KMS-11 (cell line): Measurements from ENCODE around the gene BMAL1.

Experiments
- H2AFZ ChIP-seq: fragments of 200-600 bp; sonication (generic); 2 replicates; pipeline ENCODE4 v1.6.1; 2016; ENCODE audit warnings: antibody characterized with exemption, mixed run types, low read depth
- H3K27ac ChIP-seq: fragments of 200-600 bp; sonication (generic); 2 replicates; pipeline ENCODE4 v1.6.1; 2016; ENCODE audit warnings: mild to moderate bottlenecking, mixed run types
- H3K27me3 ChIP-seq: fragments of 200-600 bp; sonication (generic); 2 replicates; pipeline ENCODE4 v1.6.1; 2017; ENCODE audit warnings: mild to moderate bottlenecking, low read depth, mixed run types, moderate library complexity; ENCODE audit not compliant: insufficient read depth
- H3K36me3 ChIP-seq: fragments of 200-600 bp; sonication (generic); 2 replicates; pipeline ENCODE4 v1.6.1; 2017; ENCODE audit warnings: mild to moderate bottlenecking, mixed run types; ENCODE audit not compliant: insufficient read depth
- H3K4me1 ChIP-seq: fragments of 200-600 bp; sonication (generic); 2 replicates; pipeline ENCODE4 v1.6.1; 2016; ENCODE audit warnings: mild to moderate bottlenecking, low read depth, mixed run types; ENCODE audit not compliant: poor library complexity, severe bottlenecking
- H3K4me2 ChIP-seq: fragments of 200-600 bp; sonication (generic); 2 replicates; pipeline ENCODE4 v1.7.0; 2016; ENCODE audit warnings: mild to moderate bottlenecking, mixed run types
- H3K4me3 ChIP-seq: fragments of 200-600 bp; sonication (generic); IDR thresholded peaks from 2 replicates; pipeline ENCODE4 v1.6.1; 2017; ENCODE audit warnings: low read depth, low read length, mixed read lengths; ENCODE audit not compliant: insufficient read depth
- H3K79me2 ChIP-seq: fragments of 200-600 bp; sonication (generic); 2 replicates; pipeline ENCODE4 v1.6.1; 2016; ENCODE audit warnings: low read depth, mixed run types; ENCODE audit not compliant: insufficient read depth
- H3K9ac ChIP-seq: fragments of 200-600 bp; sonication (generic); 2 replicates; pipeline ENCODE4 v1.6.1; 2016; ENCODE audit warnings: mild to moderate bottlenecking, mixed run types
- H4K20me1 ChIP-seq: fragments of 200-600 bp; sonication (generic); 2 replicates; pipeline ENCODE4 v1.6.1; 2016; ENCODE audit warnings: mild to moderate bottlenecking, mixed run types; ENCODE audit not compliant: insufficient read depth
- TF ChIP-seq, protein P1 (sequence below): fragments of 200-600 bp; sonication (generic); conservative IDR thresholded peaks from 2 replicates; pipeline ENCODE4 v1.6.1; 2017; ENCODE audit warnings: low read depth, mild to moderate bottlenecking, antibody characterized with exemption, low read length, moderate library complexity, mixed read lengths

BMAL1 gene

DNA sequence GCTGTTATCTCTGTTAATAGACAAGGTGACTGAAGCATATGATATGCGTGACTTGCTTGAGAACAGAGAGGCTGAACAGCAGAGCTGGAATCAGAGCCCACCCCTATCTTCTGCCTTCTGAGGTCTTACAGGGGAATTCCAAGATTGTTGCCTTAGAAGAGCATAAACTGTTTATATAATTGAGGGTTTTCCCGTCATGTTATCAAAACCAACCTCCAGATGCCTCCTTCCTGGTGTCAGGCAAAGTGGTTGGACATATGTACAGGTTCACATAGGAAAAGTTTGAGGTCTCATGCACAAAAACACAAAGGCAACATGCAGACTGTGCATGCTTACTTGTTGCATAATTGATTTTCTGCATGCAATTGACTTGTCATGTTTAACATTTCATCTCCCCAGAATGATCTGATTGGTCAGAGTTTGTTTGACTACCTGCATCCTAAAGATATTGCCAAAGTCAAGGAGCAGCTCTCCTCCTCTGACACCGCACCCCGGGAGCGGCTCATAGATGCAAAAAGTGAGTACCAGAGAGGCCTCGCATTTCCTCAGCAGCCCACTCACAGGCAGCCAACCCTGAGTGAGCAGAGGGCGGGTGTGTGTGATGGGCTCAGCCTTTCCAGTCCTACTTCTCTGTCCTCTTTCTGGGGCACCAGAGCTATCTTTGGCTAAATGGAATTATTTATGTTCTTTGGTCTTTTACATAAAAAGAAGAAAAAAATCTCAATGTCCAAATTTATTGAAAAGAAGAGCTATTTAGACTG lies 88.9 kb downstream of the BMAL1 start:
- H3K36me3 ChIP-seq: no peaks in the 10 kb centered on the region
- no peaks in the 10 kb centered on the region for H4K20me1 ChIP-seq
- no peaks in the 10 kb centered on the region for H3K4me1 ChIP-seq
- no peak overlapping the region for H3K27ac ChIP-seq
- H3K4me2 ChIP-seq: no peak overlapping the region
- no peaks in the 10 kb centered on the region for H3K27me3 ChIP-seq
- no peak overlapping the region for H2AFZ ChIP-seq
- no peaks in the 10 kb centered on the region for H3K79me2 ChIP-seq
- no peak overlapping the region for H3K4me3 ChIP-seq
- no peak overlapping the region for H3K9ac ChIP-seq
- TF ChIP-seq, protein P1, sequence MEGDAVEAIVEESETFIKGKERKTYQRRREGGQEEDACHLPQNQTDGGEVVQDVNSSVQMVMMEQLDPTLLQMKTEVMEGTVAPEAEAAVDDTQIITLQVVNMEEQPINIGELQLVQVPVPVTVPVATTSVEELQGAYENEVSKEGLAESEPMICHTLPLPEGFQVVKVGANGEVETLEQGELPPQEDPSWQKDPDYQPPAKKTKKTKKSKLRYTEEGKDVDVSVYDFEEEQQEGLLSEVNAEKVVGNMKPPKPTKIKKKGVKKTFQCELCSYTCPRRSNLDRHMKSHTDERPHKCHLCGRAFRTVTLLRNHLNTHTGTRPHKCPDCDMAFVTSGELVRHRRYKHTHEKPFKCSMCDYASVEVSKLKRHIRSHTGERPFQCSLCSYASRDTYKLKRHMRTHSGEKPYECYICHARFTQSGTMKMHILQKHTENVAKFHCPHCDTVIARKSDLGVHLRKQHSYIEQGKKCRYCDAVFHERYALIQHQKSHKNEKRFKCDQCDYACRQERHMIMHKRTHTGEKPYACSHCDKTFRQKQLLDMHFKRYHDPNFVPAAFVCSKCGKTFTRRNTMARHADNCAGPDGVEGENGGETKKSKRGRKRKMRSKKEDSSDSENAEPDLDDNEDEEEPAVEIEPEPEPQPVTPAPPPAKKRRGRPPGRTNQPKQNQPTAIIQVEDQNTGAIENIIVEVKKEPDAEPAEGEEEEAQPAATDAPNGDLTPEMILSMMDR: no peak

DNA sequence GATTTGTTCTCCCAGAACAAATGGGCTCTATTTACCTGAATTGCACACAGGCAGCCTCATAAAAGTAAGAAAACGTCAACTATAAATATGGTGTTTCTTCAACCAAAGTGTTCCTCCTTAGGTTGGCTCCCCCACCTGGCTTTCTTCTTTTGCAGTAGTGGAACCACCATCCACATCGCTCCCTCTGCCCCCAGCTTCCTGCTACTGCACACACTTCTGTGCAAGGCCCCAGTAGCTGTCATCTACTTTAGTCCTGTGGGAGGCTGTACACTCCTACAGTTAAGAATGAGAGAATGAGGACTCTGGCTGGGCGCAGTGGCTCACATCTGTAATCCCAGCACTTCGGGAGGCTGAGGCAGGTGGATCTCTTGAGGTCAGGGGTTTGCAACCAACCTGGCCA lies 89.5 kb downstream of the BMAL1 start:
- Histone ChIP-seq H2AFZ (no peak overlapping the region), H3K36me3 (no peaks in the 10 kb centered on the region), H3K27ac (no peak overlapping the region), H3K4me3 (no peak overlapping the region), H3K9ac (no peak overlapping the region), H3K79me2 (no peaks in the 10 kb centered on the region), H3K27me3 (no peaks in the 10 kb centered on the region), H4K20me1 (no peaks in the 10 kb centered on the region), H3K4me2 (no peak overlapping the region), H3K4me1 (no peaks in the 10 kb centered on the region)
- TF ChIP-seq, protein P1: no peak

DNA sequence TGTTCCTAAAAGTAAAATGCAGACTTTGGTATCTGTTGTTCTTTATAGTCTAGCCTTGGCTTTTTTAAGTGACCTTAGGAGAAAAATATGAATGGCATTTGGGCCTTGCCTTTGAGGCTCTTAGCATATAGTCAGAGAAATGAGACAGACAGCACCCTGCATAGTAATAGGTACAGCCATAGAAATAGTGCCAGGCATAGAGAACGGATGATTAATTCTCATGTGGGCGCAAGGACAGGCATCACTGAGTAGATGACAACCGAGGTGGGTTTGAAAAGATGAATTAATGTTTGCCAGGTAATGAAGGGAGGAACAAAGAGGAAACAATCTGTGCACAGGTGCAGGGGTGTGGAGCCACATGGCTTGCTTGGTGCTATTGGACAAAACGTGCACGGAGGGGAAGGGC lies 90.5 kb downstream of the BMAL1 start:
- H4K20me1 ChIP-seq: no peaks in the 10 kb centered on the region
- no peak overlapping the region for H3K9ac ChIP-seq
- H3K4me3 ChIP-seq: no peak overlapping the region
- no peaks in the 10 kb centered on the region for H3K36me3 ChIP-seq
- H3K79me2 ChIP-seq: no peaks in the 10 kb centered on the region
- no peaks in the 10 kb centered on the region for H3K27me3 ChIP-seq
- TF ChIP-seq, protein P1: no peak
- H3K4me2 ChIP-seq: no peak overlapping the region
- no peak overlapping the region for H2AFZ ChIP-seq
- no peak overlapping the region for H3K27ac ChIP-seq
- no peaks in the 10 kb centered on the region for H3K4me1 ChIP-seq

DNA sequence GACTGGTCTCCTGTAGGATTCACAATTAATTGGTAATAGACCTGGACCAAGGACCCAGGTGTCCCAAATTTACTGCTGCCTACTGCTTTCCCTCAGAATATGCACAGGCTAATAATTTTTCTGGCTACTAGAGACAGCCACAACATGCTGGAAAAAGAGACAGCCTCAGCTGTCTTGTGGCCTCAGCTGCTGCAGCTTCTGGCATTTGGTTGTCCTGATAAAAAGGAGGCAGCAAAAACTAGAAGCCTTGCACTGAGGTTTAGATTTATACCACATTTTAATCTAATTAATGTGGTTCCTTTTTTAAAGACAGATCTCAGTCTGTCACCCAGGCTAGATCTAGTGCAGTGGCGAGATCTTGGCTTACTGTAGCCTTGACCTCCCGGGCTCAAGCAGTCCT lies 95.6 kb downstream of the BMAL1 start:
- H3K4me2 ChIP-seq: no peak overlapping the region
- H3K4me1 ChIP-seq: no peaks in the 10 kb centered on the region
- H3K9ac ChIP-seq: no peak overlapping the region
- H3K27ac ChIP-seq: no peak overlapping the region
- no peaks in the 10 kb centered on the region for H3K79me2 ChIP-seq
- H3K27me3 ChIP-seq: no peaks in the 10 kb centered on the region
- no peaks in the 10 kb centered on the region for H4K20me1 ChIP-seq
- no peak overlapping the region for H2AFZ ChIP-seq
- no peak overlapping the region for H3K4me3 ChIP-seq
- no peaks in the 10 kb centered on the region for H3K36me3 ChIP-seq
- TF ChIP-seq, protein P1: no peak
